Stimulated activated CD4-positive, alpha-beta T cell treated with anti-CD3 and anti-CD28 coated beads, Interleukin-15, amount 100 ng/mL, for 1 hour (primary cell): ENCODE data around the gene ANGPTL2.

ENCODE experiments used
- DNase-seq, 2 donors: peaks; one replicate each; pipeline ENCODE4 v3.0.0-alpha.2; 2020; ENCODE audit warnings: low read depth in 1 of 2, low spot score in 1 of 2

The ANGPTL2 gene

DNA sequence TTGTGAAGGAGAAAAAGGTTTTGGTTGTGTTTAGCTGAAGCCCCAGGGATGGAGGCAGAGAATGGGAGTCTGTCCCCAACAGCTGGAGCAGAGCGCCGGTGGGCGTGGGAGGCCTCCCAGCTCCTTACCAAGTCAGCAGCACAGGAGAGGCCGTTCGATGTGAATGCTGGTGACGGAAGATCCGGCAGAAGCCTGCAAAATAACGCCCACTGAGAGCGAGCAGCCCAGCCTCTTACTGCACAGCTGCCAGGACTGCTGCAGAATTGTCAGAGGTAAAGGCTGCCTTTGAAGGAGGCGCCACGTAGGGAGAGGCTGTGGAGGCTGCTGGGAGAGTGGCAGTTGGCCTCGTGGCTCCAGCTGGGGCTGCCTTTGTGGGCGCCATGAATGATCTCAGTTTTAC lies 26.2 kb downstream of the ANGPTL2 start:
- no peak for DNase-seq

DNA sequence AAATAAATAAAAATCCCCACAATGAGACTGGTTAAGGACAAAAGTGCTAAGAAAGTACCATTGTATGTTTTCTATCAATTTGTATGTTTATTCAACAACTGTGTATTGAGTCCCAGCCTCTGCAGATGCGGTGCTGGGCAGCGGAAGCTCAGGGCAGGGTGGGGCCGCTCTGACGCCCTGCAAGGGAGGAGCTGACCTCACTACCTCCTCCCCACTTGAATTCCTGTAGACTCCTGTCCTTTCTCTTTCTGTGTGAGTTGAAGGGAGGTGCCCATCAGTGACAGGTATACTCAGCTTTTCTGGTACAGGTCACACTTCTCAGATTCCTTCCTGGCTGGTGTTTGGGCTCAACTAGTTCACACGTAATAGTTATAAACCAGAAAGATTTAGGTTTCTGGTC lies 27.0 kb downstream of the ANGPTL2 start:
- DNase-seq, result no peak

DNA sequence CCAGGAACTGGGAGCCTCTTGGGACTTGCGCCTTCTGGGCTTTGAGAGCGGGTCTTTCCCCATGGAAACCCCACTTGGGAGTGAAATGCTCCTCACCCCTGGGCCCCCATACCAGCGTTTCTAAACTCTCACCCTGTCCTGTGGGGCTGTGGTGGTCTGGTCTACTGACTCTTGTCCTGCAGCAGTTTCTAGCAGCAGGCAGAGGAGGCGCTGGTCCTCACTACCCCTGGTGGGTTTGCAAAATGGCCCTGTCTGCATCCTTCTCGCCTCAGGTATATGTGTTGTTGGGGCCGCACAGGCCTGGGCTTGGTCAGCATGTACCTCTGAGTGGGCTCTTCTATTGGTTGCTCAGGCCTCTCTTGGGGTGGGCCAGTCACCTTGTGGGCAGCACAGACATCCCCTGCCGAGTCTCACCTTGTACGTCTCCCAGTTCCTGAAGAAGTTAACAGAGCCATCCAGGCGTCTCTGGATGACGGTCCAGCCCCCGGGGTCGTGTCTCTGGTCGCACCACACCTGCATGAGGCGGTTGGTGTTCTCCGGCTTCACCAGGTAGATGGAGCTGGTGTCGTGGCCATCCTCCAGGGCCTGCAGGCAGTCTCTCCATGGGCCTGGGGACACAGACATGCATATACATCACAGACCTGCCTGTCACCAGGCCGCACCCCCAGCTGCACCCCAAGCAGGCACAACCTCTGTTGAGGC lies 29.0 kb downstream of the ANGPTL2 start:
- DNase-seq, result no peak

DNA sequence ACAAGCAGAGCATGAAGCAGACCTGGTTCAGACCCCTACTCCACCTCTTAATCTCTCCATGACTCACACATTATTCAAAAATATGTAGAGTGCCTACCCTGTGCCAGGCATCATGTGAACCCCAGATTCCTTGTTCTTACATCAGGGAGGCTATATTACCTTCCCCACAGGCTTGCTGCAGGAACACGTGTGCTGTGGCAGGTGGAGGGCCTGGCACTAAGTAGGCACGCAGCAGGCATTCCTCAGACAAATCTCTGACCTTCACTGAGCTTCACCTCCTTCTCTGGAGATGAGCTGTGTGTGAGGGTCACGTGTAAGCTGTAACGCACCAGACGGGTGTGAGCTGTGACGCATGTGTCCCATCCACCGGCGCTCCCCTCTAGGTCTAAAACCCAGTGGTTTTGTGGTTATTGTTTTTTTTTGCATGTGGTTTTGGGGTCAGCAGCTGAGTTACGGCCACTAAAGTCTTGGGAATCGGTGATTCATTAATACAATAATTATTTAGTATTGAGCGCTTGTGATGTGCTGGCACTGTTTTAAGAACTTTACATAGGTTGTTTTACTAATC lies 30.3 kb downstream of the ANGPTL2 start:
- DNase-seq, result no peak

DNA sequence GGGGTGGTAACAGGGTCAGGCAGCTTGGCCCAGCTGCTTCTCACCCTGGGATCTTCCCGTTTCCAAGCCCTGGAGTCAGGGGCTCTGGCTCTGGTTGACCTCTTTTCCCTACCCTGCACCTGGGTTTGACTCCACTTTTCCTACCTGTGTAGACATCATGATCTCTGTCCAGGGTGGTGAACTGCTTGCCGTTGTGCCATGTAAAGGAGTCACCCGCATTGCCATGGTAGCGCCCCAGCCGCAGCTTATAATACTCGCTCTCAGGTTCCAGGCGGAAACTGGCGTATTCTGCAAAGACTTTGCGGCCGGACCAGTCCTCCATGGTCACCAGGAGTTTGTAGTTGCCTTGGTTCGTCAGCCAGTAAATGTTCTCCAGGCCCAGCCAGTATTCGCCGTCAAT lies 30.9 kb downstream of the ANGPTL2 start:
- DNase-seq, result no peak

DNA sequence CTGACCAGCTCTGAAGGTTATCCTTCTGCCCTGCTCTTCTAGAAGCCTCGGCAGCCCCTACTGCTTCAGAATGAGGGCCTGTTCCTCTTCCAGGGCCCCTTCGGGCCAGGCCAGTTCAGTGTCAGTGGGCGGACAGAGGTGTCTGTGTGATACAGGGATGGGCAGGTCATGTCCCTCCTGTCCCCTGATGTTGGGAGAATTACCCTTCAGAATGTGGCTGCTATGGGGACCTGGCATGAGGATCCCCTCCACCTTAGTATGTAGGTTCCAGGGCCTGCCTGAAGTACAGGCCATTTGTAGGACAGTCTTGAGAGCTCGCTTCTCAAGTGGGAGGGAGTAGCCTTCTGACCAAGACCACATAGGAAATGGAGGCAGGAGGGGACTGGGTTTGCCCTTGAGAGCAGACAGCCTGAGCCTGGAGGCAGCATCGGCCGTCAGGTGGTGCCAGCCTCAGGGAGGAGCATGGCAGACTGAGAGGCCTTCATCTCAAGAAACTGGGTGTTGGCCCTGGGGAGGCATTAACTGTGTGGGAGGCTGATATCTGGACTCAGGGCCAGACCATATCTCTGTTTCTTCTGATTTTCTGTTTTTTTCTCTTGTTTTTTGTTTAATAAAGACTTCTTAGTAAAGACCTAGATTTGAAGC lies 32.0 kb downstream of the ANGPTL2 start:
- DNase-seq, result no peak

DNA sequence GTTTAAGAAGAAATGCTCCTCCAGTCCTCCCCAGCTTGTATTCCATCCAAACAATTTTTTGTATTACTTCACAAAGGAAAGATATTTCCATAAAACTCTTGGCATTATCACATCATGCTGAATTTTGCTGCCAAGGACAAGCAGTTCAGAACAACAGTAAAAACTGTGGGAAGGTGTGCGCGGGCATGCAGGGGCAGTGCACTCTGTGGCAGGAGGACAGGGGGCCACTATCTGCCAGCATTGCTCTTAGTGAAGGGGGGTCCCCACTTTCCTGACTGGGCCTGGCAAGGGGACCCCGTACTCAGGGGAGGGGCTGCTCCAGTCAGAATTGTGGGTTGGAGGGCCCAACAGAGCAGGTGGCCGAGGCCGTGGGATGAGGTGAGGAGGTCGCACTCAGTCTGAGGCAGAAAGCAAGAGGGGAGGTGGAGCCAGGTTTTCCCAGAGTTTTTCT lies 32.8 kb downstream of the ANGPTL2 start:
- no peak for DNase-seq

DNA sequence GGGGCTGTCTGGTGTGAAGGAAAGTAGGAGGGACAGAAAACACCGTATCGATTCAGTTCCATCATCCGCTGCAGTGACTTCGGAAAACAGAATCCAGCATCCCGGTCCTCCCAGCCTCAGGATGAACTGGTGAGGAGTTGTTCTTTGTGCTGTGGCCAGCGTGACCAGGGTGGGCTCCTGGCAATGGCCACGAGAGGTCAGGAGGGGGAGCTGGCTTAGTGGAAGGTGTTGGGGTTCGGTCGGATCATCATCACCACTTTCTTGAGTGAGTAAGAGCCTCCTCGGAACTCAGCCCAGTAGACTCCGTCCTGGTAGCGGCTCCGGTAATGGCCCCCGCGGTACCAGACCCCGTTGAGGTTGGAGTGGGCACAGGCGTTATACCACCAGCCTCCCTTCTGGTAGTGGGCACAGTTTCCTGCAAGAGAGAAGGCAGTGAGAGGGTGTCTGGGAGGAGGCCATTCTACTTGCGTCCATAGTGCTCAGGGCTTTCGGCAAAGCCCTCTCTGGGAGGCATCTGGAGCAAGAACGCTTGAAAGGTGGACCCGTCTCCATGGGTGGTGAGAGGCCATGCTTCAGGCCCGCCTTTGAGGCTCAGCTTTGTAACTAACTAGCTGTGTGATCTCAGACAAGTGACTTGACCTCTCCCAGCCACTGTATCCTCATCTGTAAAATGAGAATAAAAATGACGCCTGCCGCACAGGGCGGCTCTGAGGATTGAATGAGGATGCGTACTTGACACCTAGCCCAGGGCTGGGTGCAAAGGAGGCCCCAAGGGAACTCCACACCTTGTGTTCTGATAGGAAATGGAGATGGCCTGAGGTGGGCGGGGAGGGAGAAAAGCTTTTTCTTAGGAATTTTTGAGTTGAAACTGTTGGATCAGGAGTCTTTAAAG lies 33.5 kb downstream of the ANGPTL2 start:
- DNase-seq, result no peak

DNA sequence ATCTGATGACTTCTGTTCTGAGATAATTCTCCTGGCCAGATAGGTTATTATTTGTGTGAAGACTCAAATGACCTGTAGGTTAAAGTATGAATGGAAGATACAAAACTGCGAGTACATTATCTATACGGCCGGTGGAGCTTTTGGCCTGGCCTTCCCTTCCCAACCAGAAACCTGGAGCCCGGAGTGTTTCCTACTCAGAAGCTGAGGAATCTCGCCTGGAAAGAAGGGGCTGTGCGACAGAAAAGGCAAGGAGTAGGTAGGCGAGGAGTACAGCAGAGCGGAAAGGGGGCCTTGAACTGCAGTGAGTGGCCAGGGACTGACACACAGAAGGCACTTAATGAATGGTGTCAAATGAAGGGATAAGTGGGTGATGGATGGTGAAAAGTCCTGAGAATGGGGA lies 34.6 kb downstream of the ANGPTL2 start:
- DNase-seq, result no peak

DNA sequence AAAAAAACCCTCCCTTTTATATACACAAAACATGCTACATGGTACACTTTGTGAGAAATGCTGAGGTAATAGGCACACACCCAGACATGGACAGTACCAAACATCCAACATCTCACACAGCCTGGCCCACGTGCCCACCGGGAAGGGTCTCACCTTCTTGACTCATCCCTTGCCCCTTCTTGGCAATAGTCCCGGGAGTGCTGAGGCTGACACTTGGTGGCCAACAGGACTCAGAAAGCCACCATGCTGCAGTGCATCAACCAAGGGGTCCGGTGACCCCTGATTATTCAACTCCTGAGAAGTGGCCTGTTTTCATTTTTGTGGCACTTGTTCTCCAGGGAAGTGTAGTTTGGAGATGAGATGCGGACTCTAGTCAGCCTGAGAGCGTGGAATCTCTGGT lies 35.0 kb downstream of the ANGPTL2 start:
- no peak for DNase-seq

DNA sequence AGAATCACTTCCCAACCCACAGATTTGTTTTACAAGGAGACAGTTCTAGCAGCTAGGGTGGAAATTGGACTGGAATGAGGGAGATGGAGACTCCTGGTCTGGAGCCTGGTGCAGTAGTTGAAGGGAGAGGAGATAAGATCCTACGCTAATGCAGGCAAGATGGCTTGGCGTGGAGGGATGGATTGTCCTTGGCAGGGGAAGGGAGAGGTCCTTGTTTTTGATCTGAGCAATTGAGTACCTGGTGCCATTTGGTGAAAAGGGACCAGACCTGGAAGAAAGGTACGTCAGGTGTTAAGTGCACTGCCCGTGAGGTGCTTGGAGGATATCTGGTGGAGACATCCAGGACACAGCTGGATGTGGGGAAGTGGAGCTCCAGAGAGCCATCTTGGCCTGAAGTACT lies 35.7 kb downstream of the ANGPTL2 start:
- no peak for DNase-seq

DNA sequence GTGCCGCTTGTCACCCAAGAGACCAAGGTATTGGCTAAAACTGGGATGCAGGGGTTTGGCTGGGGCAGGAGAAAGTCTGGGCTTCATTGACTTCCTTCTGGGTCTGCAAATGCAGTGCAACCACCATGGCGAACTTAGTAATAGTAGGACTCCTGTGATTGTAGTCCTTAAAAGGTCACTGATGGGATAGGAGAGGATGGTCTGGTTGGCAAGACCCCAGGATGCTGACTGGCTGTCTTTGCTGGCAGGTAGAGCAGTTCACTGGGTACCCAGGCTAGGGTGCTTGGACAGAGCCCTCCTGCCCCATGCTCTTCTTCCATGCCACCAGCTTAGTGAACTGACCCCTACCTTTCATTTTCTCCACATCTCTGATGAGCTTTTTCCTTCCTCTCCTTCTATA lies 37.2 kb downstream of the ANGPTL2 start:
- no peak for DNase-seq

DNA sequence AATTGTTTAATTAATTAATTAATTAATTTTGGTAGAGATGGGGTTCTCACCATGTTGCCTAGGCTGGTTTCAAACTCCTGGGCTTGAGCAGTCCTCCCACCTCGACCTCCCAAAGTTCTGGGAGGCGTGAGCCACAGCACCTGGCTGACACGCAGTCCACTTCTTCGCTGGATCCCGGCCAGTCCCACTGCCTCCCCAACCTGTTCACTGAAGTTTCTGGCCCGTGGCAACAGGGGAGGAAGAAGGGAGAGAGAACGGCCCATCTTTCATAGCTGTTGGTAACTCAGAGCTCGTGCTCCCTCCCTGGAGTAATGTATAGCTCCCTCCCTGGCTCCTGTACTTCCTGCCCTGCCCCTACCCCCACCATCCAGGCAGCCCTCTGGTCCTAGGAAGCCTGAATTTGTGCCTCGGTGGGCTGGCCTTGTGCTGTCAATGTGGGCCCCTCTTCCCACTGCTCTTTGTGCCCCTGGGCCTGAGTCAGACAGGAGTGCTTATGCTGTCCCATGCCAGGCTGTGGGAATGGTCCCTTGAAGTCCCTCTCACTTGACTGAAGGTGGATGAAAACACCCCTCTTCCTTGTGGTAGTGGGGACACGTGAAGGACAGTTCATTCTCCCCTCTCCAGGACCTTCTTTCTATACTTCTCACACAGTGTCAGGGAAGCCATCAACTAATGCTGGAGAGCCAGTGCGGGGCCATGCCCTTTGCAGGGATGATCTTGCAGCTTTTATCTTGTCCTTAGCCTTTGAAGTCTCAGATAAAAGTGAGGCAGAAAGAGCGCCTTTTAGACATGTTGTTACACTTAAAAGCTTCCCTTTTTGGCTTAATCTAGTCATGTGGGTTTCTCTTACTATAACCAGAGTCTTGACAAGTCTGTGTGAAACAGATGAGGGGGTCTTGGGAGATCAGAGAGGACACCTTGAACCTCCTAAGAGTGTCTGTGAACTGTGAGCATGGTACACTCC lies 38.1 kb downstream of the ANGPTL2 start:
- DNase-seq, result no peak

DNA sequence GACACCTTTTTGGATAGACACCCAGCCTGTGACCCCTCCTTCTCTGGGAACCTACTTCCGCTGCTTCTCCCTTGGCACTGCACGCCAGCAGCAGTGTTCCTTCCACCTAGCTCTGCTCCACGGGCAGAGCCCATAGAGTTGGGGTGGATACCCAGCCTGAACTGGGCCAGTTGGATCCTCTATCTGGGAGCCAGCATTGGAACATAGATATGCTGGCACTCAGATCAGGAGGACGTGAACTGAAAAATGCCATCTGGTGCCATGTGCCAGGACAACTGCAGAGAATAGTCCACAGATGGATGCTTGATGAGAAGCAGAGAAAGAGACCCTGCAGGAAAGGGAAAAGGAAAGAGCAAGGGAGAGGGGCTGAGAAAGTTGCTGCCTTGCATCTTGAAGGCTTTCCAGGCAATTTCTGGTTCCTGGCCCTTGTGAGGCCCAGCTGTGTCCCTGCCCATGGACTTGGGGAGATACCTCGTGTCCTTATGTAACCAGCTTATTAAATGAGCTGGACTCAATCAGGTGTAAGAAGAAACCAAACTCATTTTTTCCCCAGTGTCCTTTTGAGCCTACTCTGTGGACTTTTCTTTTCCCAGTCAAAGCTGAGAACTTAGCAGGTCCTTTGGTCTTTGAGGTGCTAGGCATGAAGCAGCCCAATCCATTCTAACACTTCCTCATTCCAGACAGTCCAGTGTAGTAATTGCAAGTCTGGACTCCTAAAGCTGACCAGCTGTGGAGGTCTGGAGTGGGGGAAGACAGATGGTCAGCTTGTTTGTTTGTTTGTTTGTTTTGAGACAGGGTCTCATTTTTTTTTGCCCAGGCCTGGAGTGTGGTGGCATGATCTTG lies 39.1 kb downstream of the ANGPTL2 start:
- no peak for DNase-seq

DNA sequence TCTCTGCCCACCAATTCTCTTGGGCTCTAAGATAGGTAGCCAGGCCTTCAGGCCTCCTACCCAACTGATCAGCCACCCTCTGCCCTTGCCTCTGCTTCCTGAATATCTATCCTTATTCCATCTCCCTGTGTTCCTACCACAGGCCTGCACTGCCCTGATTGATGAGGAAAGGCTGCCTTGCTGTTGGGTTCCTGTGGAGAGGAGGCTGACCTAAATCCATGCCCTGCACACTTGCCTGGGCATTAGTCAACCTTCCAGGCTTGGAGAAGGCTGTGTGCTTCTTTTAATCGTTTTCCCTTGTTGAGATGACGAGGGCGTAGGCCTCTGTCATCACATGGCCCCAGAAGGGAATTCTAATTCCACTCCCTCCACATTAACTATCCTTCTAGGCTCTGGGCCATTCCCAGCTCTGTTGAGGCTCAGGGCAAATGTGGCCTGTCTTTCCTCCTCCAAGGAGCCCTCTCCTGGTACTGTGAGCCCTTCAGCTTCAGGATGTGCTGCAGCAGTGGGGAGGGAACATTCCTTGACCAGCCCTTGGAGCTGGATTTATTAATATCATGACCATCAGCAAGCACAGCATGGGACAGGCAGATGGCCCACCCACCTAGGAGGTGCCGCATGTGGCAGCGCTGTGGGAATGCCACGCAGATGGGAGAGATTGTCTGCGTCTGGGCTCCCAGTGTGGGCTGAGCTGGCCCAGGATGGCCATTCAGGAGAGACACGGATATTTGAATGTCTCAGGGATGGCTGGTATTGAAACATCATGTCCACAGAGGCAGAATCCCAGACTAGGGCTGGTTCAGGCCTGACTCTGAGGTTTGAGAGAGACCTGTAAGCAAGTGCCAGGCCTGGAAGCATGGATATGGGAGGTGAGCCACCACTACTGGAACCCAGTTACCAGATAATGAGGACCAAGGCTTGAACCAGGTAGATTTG lies 40.9 kb downstream of the ANGPTL2 start:
- DNase-seq, result no peak

DNA sequence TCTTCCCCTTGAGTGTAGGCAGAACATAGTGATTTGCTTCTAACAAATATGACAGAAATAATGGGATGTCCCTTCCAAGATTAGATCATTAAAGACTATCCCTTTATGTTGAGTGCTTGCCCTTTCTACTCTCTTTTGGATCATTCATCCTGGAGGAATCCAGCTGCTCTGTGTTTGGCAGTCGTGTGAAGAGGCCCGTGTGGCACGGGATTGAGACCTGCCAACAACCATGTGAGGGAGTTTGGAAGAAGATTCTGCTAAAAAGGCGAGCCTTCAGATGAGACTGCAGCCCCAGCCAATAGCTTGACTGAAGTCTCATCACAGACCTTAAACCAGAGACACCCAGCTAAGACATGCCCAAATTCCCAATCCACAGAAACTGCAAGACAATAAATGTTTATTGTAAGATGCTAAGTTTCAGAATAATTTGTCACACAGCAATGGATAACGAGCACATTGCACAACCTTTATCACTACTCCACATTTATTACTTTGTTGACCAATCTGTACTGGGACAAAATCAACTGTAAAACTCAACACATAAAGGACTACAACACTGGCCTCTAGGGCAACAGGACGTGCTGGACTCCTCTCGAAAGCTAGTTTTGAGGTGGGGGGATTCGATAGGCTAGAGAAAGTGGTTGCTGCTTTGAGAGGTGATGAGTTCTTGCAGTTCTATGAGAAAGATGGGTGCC lies 42.8 kb downstream of the ANGPTL2 start:
- DNase-seq, result no peak

DNA sequence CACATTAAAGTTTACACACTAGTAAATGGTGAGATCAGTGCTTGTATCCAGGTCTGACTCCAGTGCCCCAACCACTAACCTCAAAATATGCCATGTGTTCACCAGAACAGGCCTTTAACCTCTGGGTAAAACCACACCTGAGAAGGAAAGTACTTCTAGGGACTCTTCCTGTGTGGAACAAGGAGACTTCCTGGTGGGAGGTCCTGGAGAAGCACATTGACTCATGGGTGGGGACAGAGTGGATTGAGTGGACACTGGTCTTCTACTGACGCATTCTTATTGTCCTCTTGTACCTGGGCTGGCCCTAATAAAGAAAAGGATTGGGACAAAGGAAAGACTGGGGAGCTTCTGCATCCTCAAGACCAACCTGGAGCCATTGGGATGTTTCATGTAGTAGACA lies 43.4 kb downstream of the ANGPTL2 start:
- no peak for DNase-seq

DNA sequence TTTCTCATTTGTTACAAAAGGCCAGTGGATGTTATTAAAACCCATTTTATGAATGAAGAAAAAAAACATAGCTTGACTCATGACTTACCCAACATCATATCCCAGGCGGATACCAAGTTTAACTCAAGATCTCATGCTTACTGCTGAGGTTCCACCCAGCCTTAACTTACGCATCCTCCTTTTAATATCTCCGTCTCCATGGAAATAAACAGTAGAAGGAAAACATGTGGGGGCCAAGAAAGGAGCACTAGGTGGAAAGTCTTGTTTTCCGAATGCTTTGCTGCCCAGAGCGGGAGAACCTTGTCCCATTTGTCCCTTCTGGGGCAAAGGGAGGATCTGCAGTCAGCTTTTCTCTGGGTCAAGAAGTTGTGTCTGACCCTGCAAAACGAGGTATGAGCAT lies 44.1 kb downstream of the ANGPTL2 start:
- DNase-seq, result no peak
